HG03342 (cell line): Measurements from ENCODE around the gene VPS35L.

Experiments used
- ATAC-seq: cut with Tn5 transposase; IDR thresholded peaks from one replicate; pipeline ENCODE4 v1.9.1; 2021; ENCODE audit warnings: mild to moderate bottlenecking, moderate library complexity; ENCODE audit not compliant: unreplicated experiment

The VPS35L gene

GRCh38 chr16:19555186-19555937 is at the start of gene VPS35L:
Gene VPS35L (plus strand): TSS chr16:19555703. CDS start chr16:19555730, 27 bp downstream.
- peak; percentile 93 for ATAC-seq

- ATAC-seq, result no peak
Measured at GRCh38 chr16:19506965-19507364, 48.5 kb upstream of the VPS35L start.

- ATAC-seq, result no peak
Measured at GRCh38 chr16:19507867-19508266, 47.6 kb upstream of the VPS35L start.

GRCh38 chr16:19512297-19512696 is 43.2 kb upstream of the VPS35L start:
- no peak for ATAC-seq

GRCh38 chr16:19513377-19514053 is 42.0 kb upstream of the VPS35L start:
- ATAC-seq, result no peak

- no peak for ATAC-seq
Measured at GRCh38 chr16:19515757-19516156, 39.7 kb upstream of the VPS35L start.

- ATAC-seq, result no peak
Measured at GRCh38 chr16:19517424-19518089, 37.9 kb upstream of the VPS35L start.

GRCh38 chr16:19518388-19518787 is 37.1 kb upstream of the VPS35L start:
- ATAC-seq, result no peak

- no peak for ATAC-seq
Measured at GRCh38 chr16:19520861-19521331, 34.6 kb upstream of the VPS35L start.

- ATAC-seq, result peak; percentile 74
Measured at GRCh38 chr16:19521471-19522396, 33.8 kb upstream of the VPS35L start, which contains the start of gene GDE1. Gene GDE1 (minus strand): TSS chr16:19522098. CDS start chr16:19521964, 134 bp downstream.

- no peak for ATAC-seq
Measured at GRCh38 chr16:19522397-19522732, 33.1 kb upstream of the VPS35L start.

- ATAC-seq, result no peak
Measured at GRCh38 chr16:19522760-19523159, 32.7 kb upstream of the VPS35L start.

GRCh38 chr16:19523184-19523558 is 32.3 kb upstream of the VPS35L start:
- ATAC-seq, result no peak

- peak; percentile 64 for ATAC-seq
Measured at GRCh38 chr16:19523559-19524355, 31.7 kb upstream of the VPS35L start, which contains the start of gene CCP110. Gene CCP110 (plus strand): TSS chr16:19523942. CDS start chr16:19527882, 3,940 bp downstream.

GRCh38 chr16:19524356-19524615 is 31.2 kb upstream of the VPS35L start:
- no peak for ATAC-seq

- ATAC-seq, result no peak
Measured at GRCh38 chr16:19524616-19525384, 30.7 kb upstream of the VPS35L start.

GRCh38 chr16:19525385-19525723 is 30.1 kb upstream of the VPS35L start:
- no peak for ATAC-seq

- ATAC-seq, result no peak
Measured at GRCh38 chr16:19527161-19527560, 28.3 kb upstream of the VPS35L start.

GRCh38 chr16:19528666-19529065 is 26.8 kb upstream of the VPS35L start:
- no peak for ATAC-seq
